Transverse colon (tissue), 4 donors: Measurements from ENCODE around the gene AMOTL2.

Experiments used
- POLR2A ChIP-seq: fragments of 450-650 bp; IDR thresholded peaks from one replicate; pipeline ENCODE4 v1.6.1; 2016; ENCODE audit warnings: antibody characterized with exemption, mild to moderate bottlenecking, moderate library complexity
- POLR2AphosphoS5 ChIP-seq, 3 donors: sonication (generic); formaldehyde crosslinking; IDR thresholded peaks; one replicate each; pipeline ENCODE4 v1.6.1; 2016; ENCODE audit warnings: antibody characterized with exemption in 3 of 3
- TF ChIP-seq, protein P1 (sequence below), 5 experiments: fragments of 200-600 bp in 3 of 5; fragments of 450-650 bp in 2 of 5; sonication (generic) in 3 of 5; IDR thresholded peaks; 1 replicate in 2 of 5; 2 replicates in 3 of 5; pipeline ENCODE4 v1.5.1; 2016 to 2017; ENCODE audit warnings: antibody characterized with exemption in 5 of 5, inconsistent platforms in 3 of 5, mild to moderate bottlenecking in 2 of 5, moderate library complexity in 1 of 5

DNA sequence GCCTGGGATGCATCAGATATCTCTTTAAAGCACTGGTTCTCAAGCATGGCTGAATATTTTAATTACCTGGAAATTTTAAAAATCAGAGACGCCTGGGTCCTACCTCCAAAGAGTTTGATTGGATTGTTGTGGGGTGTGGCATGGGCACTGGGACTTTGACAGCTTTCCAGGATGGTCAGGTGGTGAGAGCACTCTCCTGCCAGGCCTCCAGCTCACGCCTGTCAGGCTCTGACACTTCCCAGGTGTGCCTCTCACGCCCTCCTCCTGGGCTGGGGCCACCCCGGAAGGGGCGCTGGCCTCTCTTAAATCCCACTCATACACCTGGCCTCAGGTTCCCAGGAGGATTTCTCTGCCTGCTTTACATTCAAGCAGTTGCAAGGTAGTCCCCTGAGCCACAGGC is 48.5 kb downstream of the AMOTL2 start:
- TF ChIP-seq, protein P1, sequence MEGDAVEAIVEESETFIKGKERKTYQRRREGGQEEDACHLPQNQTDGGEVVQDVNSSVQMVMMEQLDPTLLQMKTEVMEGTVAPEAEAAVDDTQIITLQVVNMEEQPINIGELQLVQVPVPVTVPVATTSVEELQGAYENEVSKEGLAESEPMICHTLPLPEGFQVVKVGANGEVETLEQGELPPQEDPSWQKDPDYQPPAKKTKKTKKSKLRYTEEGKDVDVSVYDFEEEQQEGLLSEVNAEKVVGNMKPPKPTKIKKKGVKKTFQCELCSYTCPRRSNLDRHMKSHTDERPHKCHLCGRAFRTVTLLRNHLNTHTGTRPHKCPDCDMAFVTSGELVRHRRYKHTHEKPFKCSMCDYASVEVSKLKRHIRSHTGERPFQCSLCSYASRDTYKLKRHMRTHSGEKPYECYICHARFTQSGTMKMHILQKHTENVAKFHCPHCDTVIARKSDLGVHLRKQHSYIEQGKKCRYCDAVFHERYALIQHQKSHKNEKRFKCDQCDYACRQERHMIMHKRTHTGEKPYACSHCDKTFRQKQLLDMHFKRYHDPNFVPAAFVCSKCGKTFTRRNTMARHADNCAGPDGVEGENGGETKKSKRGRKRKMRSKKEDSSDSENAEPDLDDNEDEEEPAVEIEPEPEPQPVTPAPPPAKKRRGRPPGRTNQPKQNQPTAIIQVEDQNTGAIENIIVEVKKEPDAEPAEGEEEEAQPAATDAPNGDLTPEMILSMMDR (IDR thresholded peaks at IDR 0.05), result no peak
- TF ChIP-seq POLR2A (no peak), POLR2AphosphoS5 (IDR thresholded peaks at IDR 0.05) (no peak)
